Neuron (in vitro differentiated cells): ENCODE data around the gene SEPTIN5.

Experiments
- H2AFZ ChIP-seq: one replicate; pipeline ENCODE4 v1.6.1; 2013; ENCODE audit warnings: low read depth, mild to moderate bottlenecking, inconsistent platforms, low read length, moderate library complexity
- H3K27me3 ChIP-seq: one replicate; pipeline ENCODE4 v1.6.1; 2013; ENCODE audit warnings: low read length; ENCODE audit not compliant: insufficient read depth
- H3K36me3 ChIP-seq: one replicate; pipeline ENCODE4 v1.6.1; 2013; ENCODE audit warnings: low read length; ENCODE audit not compliant: insufficient read depth
- H3K4me1 ChIP-seq: one replicate; pipeline ENCODE4 v1.6.1; 2013; ENCODE audit warnings: low read length; ENCODE audit not compliant: insufficient read depth
- H3K4me3 ChIP-seq: 2 replicates; pipeline ENCODE4 v1.5.1; 2013; ENCODE audit warnings: mild to moderate bottlenecking, low read length, moderate library complexity
- H3K9me3 ChIP-seq: one replicate; pipeline ENCODE4 v1.6.1; 2013; ENCODE audit warnings: low read length

Gene SEPTIN5

GRCh38 chr22:19766240-19766510 is 51.9 kb downstream of the SEPTIN5 start:
- Histone ChIP-seq H3K9me3 (peaks cover 11% of the 10 kb centered on the region), H3K27me3 (peaks cover 96% of the 10 kb centered on the region), H3K36me3 (no peaks in the 10 kb centered on the region), H3K4me3 (no peak overlapping the region), H2AFZ (no peak overlapping the region), H3K4me1 (peaks cover 6% of the 10 kb centered on the region)

DNA sequence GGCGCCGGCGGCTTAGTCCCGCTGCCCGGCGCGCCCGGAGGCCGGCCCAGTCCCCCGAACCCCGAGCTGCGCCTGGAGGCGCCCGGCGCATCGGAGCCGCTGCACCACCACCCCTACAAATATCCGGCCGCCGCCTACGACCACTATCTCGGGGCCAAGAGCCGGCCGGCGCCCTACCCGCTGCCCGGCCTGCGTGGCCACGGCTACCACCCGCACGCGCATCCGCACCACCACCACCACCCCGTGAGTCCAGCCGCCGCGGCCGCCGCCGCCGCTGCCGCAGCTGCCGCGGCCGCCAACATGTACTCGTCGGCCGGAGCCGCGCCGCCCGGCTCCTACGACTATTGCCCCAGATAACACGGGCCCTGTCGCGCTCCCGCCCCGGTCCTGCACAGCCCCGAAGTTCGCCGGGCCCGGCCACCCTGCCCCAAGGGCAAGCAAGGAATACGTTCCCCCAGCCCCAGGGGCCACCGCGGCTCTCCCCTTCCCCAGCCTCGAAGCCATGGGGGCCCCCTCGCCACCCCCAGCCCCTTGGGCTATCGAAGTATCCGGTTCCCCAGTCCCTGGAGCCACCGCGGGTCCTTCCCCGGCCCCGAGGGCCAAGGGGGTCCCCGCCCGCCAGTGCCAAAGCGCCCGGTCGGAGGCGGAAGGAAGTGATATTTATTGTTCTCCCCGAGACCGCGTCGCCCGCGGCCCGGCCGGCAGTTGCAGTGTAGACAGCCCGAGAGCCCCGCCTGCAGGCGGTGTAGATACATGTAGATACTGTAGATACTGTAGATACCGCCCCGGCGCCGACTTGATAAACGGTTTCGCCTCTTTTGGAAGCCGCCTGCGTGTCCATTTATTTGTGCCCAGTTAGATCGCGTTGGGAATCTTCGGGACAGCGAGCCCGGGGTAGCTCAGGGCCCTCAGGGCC is 52.5 kb downstream of the SEPTIN5 start:
- H3K27me3 ChIP-seq, result peaks cover 96% of the 10 kb centered on the region
- H3K4me1 ChIP-seq, result peaks cover 6% of the 10 kb centered on the region
- peaks cover 11% of the 10 kb centered on the region for H3K9me3 ChIP-seq
- H3K36me3 ChIP-seq, result no peaks in the 10 kb centered on the region
- H2AFZ ChIP-seq, result no peak overlapping the region
- no peak overlapping the region for H3K4me3 ChIP-seq

DNA sequence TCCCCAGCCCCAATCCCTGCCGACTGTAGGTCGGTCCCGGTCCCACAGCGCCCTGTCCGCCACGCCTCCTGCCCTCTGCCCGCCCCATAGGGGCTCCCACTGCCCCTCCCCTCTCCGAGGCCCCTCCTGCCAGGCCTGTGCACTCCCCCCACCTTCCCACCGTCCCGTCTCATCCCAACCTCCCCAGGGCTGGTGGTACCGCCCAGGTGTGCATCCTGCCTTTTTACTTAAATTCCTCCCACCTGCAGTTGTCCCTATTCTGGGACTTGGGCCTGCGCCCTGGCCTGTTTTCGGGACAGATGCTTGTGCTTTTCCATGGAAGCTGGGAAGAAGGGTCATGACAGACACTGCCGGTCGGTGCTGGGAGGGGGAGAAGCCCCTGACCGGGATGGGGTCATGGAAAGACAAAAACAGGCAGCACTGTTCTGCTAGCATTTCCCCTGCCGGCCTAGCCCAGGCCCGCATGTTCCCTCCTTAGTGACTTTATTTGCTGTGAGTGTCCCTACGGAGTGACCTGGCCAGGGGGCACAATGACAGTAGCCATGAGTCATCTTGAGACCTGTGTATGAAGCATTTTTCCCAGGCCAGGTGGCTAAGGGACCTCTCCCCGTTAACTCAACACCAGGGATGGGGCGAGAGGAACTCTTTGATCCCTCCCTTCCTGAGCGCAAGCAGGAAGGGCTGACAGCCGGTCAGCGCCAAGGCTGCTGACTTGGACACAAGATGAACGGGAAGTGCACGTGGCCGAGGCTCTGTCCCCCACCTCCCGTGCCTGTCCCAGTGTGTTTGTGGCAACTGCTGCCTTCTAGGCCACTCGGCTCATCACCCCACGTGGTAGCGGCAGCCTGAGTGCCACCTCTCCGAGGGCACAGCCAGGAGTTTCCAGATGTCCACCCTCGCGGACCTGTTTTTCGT is 53.4 kb downstream of the SEPTIN5 start:
- Histone ChIP-seq H3K4me3 (no peak overlapping the region), H3K4me1 (peaks cover 6% of the 10 kb centered on the region), H3K9me3 (peaks cover 11% of the 10 kb centered on the region), H3K36me3 (no peaks in the 10 kb centered on the region), H2AFZ (no peak overlapping the region), H3K27me3 (peaks cover 93% of the 10 kb centered on the region)

DNA sequence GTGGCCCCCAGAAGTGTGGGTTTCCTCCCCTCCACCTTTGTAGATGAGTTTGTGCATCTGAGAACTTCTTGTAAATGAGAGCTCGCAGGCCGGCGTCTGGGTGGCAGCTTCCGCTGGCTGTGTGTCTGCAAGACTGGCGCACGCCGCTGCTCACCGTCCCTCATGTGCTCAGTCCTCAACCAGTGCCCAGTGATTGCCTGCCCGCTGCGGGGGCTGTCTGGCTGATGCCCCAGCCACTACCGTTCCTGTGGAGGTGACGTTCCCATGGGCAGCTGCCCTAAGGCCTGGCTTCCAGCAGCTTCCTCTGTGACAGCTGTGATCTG is 55.1 kb downstream of the SEPTIN5 start:
- no peaks in the 10 kb centered on the region for H3K9me3 ChIP-seq
- peaks cover 91% of the 10 kb centered on the region for H3K27me3 ChIP-seq
- no peaks in the 10 kb centered on the region for H3K36me3 ChIP-seq
- H3K4me3 ChIP-seq, result no peak overlapping the region
- peaks cover 6% of the 10 kb centered on the region for H3K4me1 ChIP-seq
- H2AFZ ChIP-seq, result no peak overlapping the region

GRCh38 chr22:19770349-19771220 is 56.3 kb downstream of the SEPTIN5 start:
- no peaks in the 10 kb centered on the region for H3K36me3 ChIP-seq
- H2AFZ ChIP-seq, result no peak overlapping the region
- no peaks in the 10 kb centered on the region for H3K9me3 ChIP-seq
- H3K4me3 ChIP-seq, result no peak overlapping the region
- H3K27me3 ChIP-seq, result peaks cover 84% of the 10 kb centered on the region
- peaks cover 6% of the 10 kb centered on the region for H3K4me1 ChIP-seq

GRCh38 chr22:19772422-19772672 is 58.0 kb downstream of the SEPTIN5 start:
- H3K27me3 ChIP-seq, result peaks cover 74% of the 10 kb centered on the region
- H3K36me3 ChIP-seq, result no peaks in the 10 kb centered on the region
- H3K9me3 ChIP-seq, result no peaks in the 10 kb centered on the region
- H3K4me3 ChIP-seq, result no peak overlapping the region
- peaks cover 6% of the 10 kb centered on the region for H3K4me1 ChIP-seq
- no peak overlapping the region for H2AFZ ChIP-seq
